HCT116 (cell line): ENCODE data around the gene ERVV-1.

Experiments used
- EZH2 ChIP-seq: fragments of 200-600 bp; sonication (generic); IDR thresholded peaks from 2 replicates; pipeline ENCODE4 v1.6.1; 2017; ENCODE audit warnings: antibody characterized with exemption, mixed run types
- EZH2phosphoT487 ChIP-seq: fragments of 200-600 bp; IDR thresholded peaks from 2 replicates; pipeline ENCODE4 v1.6.1; 2018; ENCODE audit warnings: antibody characterized with exemption, borderline replicate concordance
- JUND ChIP-seq: IDR thresholded peaks from 2 replicates; pipeline ENCODE4 v1.6.1; 2012
- POLR2A ChIP-seq: IDR thresholded peaks from 2 replicates; pipeline ENCODE4 v1.7.0; 2011; ENCODE audit warnings: borderline replicate concordance; ENCODE audit not compliant: insufficient read depth, insufficient read length; ENCODE audit errors: extremely low read depth
- POLR2AphosphoS5 ChIP-seq: IDR thresholded peaks from 2 replicates; pipeline ENCODE4 v1.6.1; 2011; ENCODE audit warnings: mild to moderate bottlenecking, low read depth, low read length, moderate library complexity
- RAD21 ChIP-seq: IDR thresholded peaks from 2 replicates; pipeline ENCODE4 v1.6.1; 2012; ENCODE audit warnings: low read depth, mild to moderate bottlenecking
- SIN3A ChIP-seq: IDR thresholded peaks from 2 replicates; pipeline ENCODE4 v1.6.1; 2012; ENCODE audit warnings: low read depth
- SP1 ChIP-seq: IDR thresholded peaks from 2 replicates; pipeline ENCODE4 v1.6.1; 2012; ENCODE audit warnings: low read depth
- TCF7L2 ChIP-seq: IDR thresholded peaks from 2 replicates; pipeline ENCODE4 v1.7.0; 2011; ENCODE audit warnings: borderline replicate concordance, inconsistent platforms; ENCODE audit not compliant: insufficient read depth, insufficient read length; ENCODE audit errors: extremely low read depth
- YY1 ChIP-seq: IDR thresholded peaks from 2 replicates; pipeline ENCODE4 v1.6.1; 2011; ENCODE audit warnings: low read length, low read depth, moderate library complexity, mild to moderate bottlenecking; ENCODE audit not compliant: insufficient replicate concordance; ENCODE audit errors: extremely low read depth
- ZNF274 ChIP-seq: fragments of 200-500 bp; sonication (Bioruptor generic); IDR thresholded peaks from 2 replicates; pipeline ENCODE4 v1.6.1; 2014; ENCODE audit warnings: mild to moderate bottlenecking, low read depth, low read length, inconsistent platforms
- TF ChIP-seq, protein P1 (sequence below), 3 experiments: fragments of 200-600 bp in 1 of 3; sonication (generic) in 1 of 3; IDR thresholded peaks in 2 of 3; conservative IDR thresholded peaks in 1 of 3; 2 replicates each; pipeline ENCODE4 v1.5.1; 2012 to 2017; ENCODE audit warnings: low read depth in 2 of 3, low read length in 2 of 3, antibody characterized with exemption in 1 of 3, borderline replicate concordance in 1 of 3, control low read depth in 1 of 3, mild to moderate bottlenecking in 1 of 3, mixed read lengths in 1 of 3, mixed run types in 1 of 3, moderate library complexity in 1 of 3; ENCODE audit not compliant: insufficient read depth in 1 of 3
- TF ChIP-seq, protein P2 (sequence below): IDR thresholded peaks from 2 replicates; pipeline ENCODE4 v1.6.1; 2012

DNA sequence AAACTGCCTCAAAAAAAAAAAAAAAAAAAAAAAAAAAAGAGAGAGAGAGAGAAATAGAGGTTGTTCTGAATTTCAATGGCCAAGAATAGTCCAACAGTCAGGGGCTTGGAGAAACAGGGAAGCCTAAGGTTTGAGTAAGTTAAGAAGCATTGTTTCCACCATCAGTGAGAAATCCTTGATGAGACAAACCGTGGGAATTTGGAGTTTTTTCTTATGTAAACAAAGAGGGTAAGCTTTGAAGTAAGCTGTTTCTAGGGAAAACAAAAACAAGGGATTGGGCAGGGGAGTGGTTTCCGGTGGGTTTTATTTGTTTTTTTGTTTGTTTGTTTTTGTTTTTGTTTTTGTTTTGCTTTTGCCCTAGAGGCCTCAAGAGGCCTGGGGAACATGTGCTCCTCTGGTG, 11.2 kb upstream of the ERVV-1 start:
- TF ChIP-seq, protein P1, sequence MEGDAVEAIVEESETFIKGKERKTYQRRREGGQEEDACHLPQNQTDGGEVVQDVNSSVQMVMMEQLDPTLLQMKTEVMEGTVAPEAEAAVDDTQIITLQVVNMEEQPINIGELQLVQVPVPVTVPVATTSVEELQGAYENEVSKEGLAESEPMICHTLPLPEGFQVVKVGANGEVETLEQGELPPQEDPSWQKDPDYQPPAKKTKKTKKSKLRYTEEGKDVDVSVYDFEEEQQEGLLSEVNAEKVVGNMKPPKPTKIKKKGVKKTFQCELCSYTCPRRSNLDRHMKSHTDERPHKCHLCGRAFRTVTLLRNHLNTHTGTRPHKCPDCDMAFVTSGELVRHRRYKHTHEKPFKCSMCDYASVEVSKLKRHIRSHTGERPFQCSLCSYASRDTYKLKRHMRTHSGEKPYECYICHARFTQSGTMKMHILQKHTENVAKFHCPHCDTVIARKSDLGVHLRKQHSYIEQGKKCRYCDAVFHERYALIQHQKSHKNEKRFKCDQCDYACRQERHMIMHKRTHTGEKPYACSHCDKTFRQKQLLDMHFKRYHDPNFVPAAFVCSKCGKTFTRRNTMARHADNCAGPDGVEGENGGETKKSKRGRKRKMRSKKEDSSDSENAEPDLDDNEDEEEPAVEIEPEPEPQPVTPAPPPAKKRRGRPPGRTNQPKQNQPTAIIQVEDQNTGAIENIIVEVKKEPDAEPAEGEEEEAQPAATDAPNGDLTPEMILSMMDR (IDR thresholded peaks at IDR 0.05 in 2 of 3, conservative IDR thresholded peaks at IDR 0.05 in 1 of 3; ENCODE audit: borderline replicate concordance in 1 of 3, insufficient read depth in 1 of 3, low read depth in 2 of 3, low read length in 2 of 3) = no peak
- no peak for TF ChIP-seq RAD21
- TF ChIP-seq EZH2phosphoT487 = no peak
- no peak for TF ChIP-seq EZH2
- TF ChIP-seq YY1 = no peak
- TF ChIP-seq TCF7L2 = no peak
- no peak for TF ChIP-seq POLR2A
- no peak for TF ChIP-seq SIN3A
- no peak for TF ChIP-seq SP1
- TF ChIP-seq ZNF274 = no peak
- TF ChIP-seq, protein P2, sequence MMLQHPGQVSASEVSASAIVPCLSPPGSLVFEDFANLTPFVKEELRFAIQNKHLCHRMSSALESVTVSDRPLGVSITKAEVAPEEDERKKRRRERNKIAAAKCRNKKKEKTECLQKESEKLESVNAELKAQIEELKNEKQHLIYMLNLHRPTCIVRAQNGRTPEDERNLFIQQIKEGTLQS = no peak
- no peak for TF ChIP-seq JUND
- TF ChIP-seq POLR2AphosphoS5 = no peak
